ENCODE data around the gene SLC16A14.

DNA sequence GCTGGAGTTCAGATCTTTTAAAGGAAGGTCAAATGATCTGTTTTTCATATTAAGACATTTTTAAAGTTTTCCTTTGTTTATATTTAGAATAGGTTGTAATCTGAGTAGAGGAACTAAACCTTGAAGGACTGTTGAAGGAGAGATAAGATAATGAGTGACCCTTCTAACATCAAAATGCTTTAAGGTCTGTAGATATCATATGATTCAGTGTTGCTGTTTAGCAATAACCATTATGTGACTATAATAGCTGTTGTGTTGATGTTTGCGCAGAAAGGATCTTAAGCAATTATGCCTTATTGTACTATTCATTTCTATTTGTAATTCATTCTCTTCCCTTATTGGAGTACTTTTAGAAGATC is 60.0 kb downstream of the SLC16A14 start:
- TF ChIP-seq, protein P1, sequence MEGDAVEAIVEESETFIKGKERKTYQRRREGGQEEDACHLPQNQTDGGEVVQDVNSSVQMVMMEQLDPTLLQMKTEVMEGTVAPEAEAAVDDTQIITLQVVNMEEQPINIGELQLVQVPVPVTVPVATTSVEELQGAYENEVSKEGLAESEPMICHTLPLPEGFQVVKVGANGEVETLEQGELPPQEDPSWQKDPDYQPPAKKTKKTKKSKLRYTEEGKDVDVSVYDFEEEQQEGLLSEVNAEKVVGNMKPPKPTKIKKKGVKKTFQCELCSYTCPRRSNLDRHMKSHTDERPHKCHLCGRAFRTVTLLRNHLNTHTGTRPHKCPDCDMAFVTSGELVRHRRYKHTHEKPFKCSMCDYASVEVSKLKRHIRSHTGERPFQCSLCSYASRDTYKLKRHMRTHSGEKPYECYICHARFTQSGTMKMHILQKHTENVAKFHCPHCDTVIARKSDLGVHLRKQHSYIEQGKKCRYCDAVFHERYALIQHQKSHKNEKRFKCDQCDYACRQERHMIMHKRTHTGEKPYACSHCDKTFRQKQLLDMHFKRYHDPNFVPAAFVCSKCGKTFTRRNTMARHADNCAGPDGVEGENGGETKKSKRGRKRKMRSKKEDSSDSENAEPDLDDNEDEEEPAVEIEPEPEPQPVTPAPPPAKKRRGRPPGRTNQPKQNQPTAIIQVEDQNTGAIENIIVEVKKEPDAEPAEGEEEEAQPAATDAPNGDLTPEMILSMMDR (IDR thresholded peaks at IDR 0.05) = no peak
- no peak for TF ChIP-seq POLR2AphosphoS5 (IDR thresholded peaks at IDR 0.05)
